ENCODE data around the gene USP6NL.

GRCh38 chr10:11557967-11558366, 53.5 kb downstream of the USP6NL start:
- TF ChIP-seq POLR2A (IDR thresholded peaks at IDR 0.05; ENCODE audit: low read length), result no peak
- TF ChIP-seq GATA1 (IDR thresholded peaks at IDR 0.05; ENCODE audit: low read depth, low read length), result no peak

Measured in erythroblast (primary cell).